Measurements from ENCODE around the gene JAKMIP1. TPM values are rescaled to one million over a fixed set of nuclear protein-coding genes. Genes with fewer than 3 reads are reported as not detected.

The JAKMIP1 gene
- polyA plus RNA-seq, 1 donor from 2014 or later = 15.3 TPM

Other genes starting within 250 kb of the JAKMIP1 start
- gene C4orf50, start 182.1 kb downstream of the JAKMIP1 start, polyA plus RNA-seq = 1.6 and 1.8 TPM in 2 replicates
- 4.5 and 8.4 TPM in 2 replicates for gene WFS1, start 69.3 kb upstream of the JAKMIP1 start, polyA plus RNA-seq

All from neural cell (in vitro differentiated cells).